Activated CD4-positive, alpha-beta T cell treated with anti-CD3 and anti-CD28 coated beads for 36 hours (primary cell): ENCODE data around the gene CDC42BPB. TPM values are rescaled to one million over a fixed set of nuclear protein-coding genes. Genes with fewer than 3 reads are reported as not detected.

Experiments
- ATAC-seq: fragments of 200-7000 bp; cut with Tn5 transposase; one replicate; pipeline ENCODE4 v1.10.0; 2021; ENCODE audit warnings: mild to moderate bottlenecking, moderate library complexity
- CTCF ChIA-PET: fragments of 350-600 bp; sonication (Branson Sonifier 250); formaldehyde crosslinking; loops from one replicate; lab custom pipeline; 2021; ENCODE audit warnings: antibody characterized with exemption; lab: Charles Lee
- POLR2A ChIA-PET: fragments of 350-600 bp; sonication (Branson Sonifier 250); formaldehyde crosslinking; loops from one replicate; lab custom pipeline; 2021; ENCODE audit warnings: antibody characterized with exemption, inconsistent platforms; lab: Charles Lee
- DNase-seq: peaks from one replicate; pipeline ENCODE4 v3.0.0-alpha.2; 2020
- H3K27ac Mint-ChIP-seq: one replicate; pipeline ENCODE4 v1.8.0; 2021; ENCODE audit warnings: mixed read lengths
- H3K27me3 Mint-ChIP-seq: one replicate; pipeline ENCODE4 v1.8.0; 2021; ENCODE audit warnings: mixed read lengths
- H3K36me3 Mint-ChIP-seq: one replicate; pipeline ENCODE4 v1.8.0; 2021; ENCODE audit warnings: low read depth, mixed read lengths
- H3K4me1 Mint-ChIP-seq: one replicate; pipeline ENCODE4 v1.8.0; 2021; ENCODE audit warnings: mixed read lengths
- H3K4me3 Mint-ChIP-seq: one replicate; pipeline ENCODE4 v1.8.0; 2021; ENCODE audit warnings: mild to moderate bottlenecking, moderate library complexity, mixed read lengths
- H3K9me3 Mint-ChIP-seq: one replicate; pipeline ENCODE4 v1.8.0; 2021; ENCODE audit warnings: low read depth, mixed read lengths
- intact Hi-C, 2 experiments: fragments of 100-400 bp; cut with DNase I in 1 of 2; cut with micrococcal nuclease in 1 of 2; formaldehyde crosslinking; loops; one replicate each; pipeline versions ENCODE4 v1.14.2 to v1.15.1; 2022 to 2024; cut with DNase I, micrococcal nuclease
- total RNA-seq, 2 experiments: library from RNA; stranded (reverse); gene quantifications; one replicate each; pipeline ENCODE4 v1.2.3, GENCODE V29; 2021

CDC42BPB gene
- total RNA-seq, 2 experiments from 2014 or later = 4.0 to 4.4 TPM

GRCh38 chr14:103084021-103084919, 26.9 kb upstream of the CDC42BPB start, which contains the start of gene LBHD2:
TSS of gene LBHD2 (plus strand) at chr14:103084210. CDS start at chr14:103086013, 1,803 bp downstream.
- Mint-ChIP-seq H3K36me3 (no peaks in the 10 kb centered on the region), H3K27me3 (peaks cover 6% of the 10 kb centered on the region), H3K9me3 (no peaks in the 10 kb centered on the region), H3K27ac (no peak within 1 kb of the TSS), H3K4me3 (no peak within 1 kb of the TSS), H3K4me1 (no peaks in the 10 kb centered on the region)
- DNase-seq = no peak
- intact Hi-C loops = no loop called here
- ChIA-PET POLR2A (no interaction called here), CTCF (interaction anchor here (1.3 kb wide), 1 partner anchor 21 kb away, joined by 5 read pairs; no protein-coding TSS in a partner anchor)
- no peak for ATAC-seq

GRCh38 chr14:103081951-103082350, 24.6 kb upstream of the CDC42BPB start:
- intact Hi-C loops = no loop called here

GRCh38 chr14:103078860-103079587, 21.7 kb upstream of the CDC42BPB start:
- H3K4me3 Mint-ChIP-seq = no peak overlapping the region
- no peak overlapping the region for H3K27ac Mint-ChIP-seq
- H3K36me3 Mint-ChIP-seq = no peaks in the 10 kb centered on the region
- H3K4me1 Mint-ChIP-seq = no peaks in the 10 kb centered on the region
- ChIA-PET POLR2A (no interaction called here), CTCF (interaction anchor here (0.6 to 1.6 kb wide), 12 partner anchors 13 to 1830 kb away, joined by 3 to 8 read pairs (median 3); no protein-coding TSS in a partner anchor)
- intact Hi-C loops = loop anchor here (1.0 to 10.0 kb wide), 6 partner anchors 108 to 717 kb away; partner anchors contain the start of genes CINP (in 1 of the 2), CKB (in 1 of the 2), MARK3 (in 1 of the 2) and RCOR1 (in 1 of the 2)
- no peaks in the 10 kb centered on the region for H3K9me3 Mint-ChIP-seq
- peaks cover 4% of the 10 kb centered on the region for H3K27me3 Mint-ChIP-seq
- DNase-seq = no peak
- no peak for ATAC-seq

More at GRCh38 chr14:103081951-103082350, 24.6 kb upstream of the CDC42BPB start:
- Mint-ChIP-seq H3K36me3 (no peaks in the 10 kb centered on the region), H3K27ac (no peak overlapping the region), H3K4me3 (no peak overlapping the region), H3K9me3 (no peaks in the 10 kb centered on the region), H3K4me1 (no peaks in the 10 kb centered on the region), H3K27me3 (peaks cover 6% of the 10 kb centered on the region)
- CTCF ChIA-PET = no interaction called here
- DNase-seq = no peak
- POLR2A ChIA-PET = no interaction called here
- no peak for ATAC-seq

- H3K27ac Mint-ChIP-seq = no peak overlapping the region
- no peaks in the 10 kb centered on the region for H3K9me3 Mint-ChIP-seq
- peak; percentile 85 for ATAC-seq
- peak; percentile 89 for DNase-seq
- ChIA-PET POLR2A (no interaction called here), CTCF (interaction anchor here (0.6 to 1.6 kb wide), 10 partner anchors 14 to 1829 kb away, joined by 3 to 8 read pairs (median 3); no protein-coding TSS in a partner anchor)
- intact Hi-C loops = loop anchor here (1.0 to 10.0 kb wide), 6 partner anchors 109 to 716 kb away; partner anchors contain the start of genes CINP (in 1 of the 2), CKB (in 1 of the 2), MARK3 (in 1 of the 2) and RCOR1 (in 1 of the 2)
- H3K36me3 Mint-ChIP-seq = no peaks in the 10 kb centered on the region
- no peak overlapping the region for H3K4me3 Mint-ChIP-seq
- no peaks in the 10 kb centered on the region for H3K4me1 Mint-ChIP-seq
- H3K27me3 Mint-ChIP-seq = peaks cover 4% of the 10 kb centered on the region
Measured at GRCh38 chr14:103078420-103078749, 21.0 kb upstream of the CDC42BPB start.

- DNase-seq (peak; percentile 32), ATAC-seq (no peak)
- H3K27ac Mint-ChIP-seq = no peak overlapping the region
- ChIA-PET CTCF (interaction anchor here (0.6 to 2.5 kb wide), 10 partner anchors 12 to 381 kb away, joined by 3 to 16 read pairs (median 4); no protein-coding TSS in a partner anchor), POLR2A (interaction anchor here (0.7 kb wide), 1 partner anchor 20 kb away, joined by 3 read pairs; no protein-coding TSS in a partner anchor)
- no peak overlapping the region for H3K4me3 Mint-ChIP-seq
- no peaks in the 10 kb centered on the region for H3K4me1 Mint-ChIP-seq
- no peaks in the 10 kb centered on the region for H3K36me3 Mint-ChIP-seq
- H3K9me3 Mint-ChIP-seq = no peaks in the 10 kb centered on the region
- intact Hi-C loops = loop anchor here (1.0 to 10.0 kb wide), 11 partner anchors 16 to 713 kb away; partner anchors contain the start of genes CDC42BPB (in 1 of the 2), CINP (in 1 of the 2), CKB (in 1 of the 2) and MARK3 (in 1 of the 2)
- peaks cover 5% of the 10 kb centered on the region for H3K27me3 Mint-ChIP-seq
Measured at GRCh38 chr14:103074729-103075367, 17.5 kb upstream of the CDC42BPB start.

GRCh38 chr14:103073876-103074728, 16.8 kb upstream of the CDC42BPB start:
- intact Hi-C loops = loop anchor here in 1 of 2 experiments (2.0 to 10.0 kb wide), 3 partner anchors 67 to 451 kb away; partner anchors contain the start of genes CKB, MARK3 and TRMT61A
- CTCF ChIA-PET = interaction anchor here (0.6 to 2.5 kb wide), 10 partner anchors 11 to 380 kb away, joined by 3 to 16 read pairs (median 4); no protein-coding TSS in a partner anchor

GRCh38 chr14:103073367-103073875, 16.1 kb upstream of the CDC42BPB start:
- H3K27me3 Mint-ChIP-seq = peaks cover 7% of the 10 kb centered on the region
- ATAC-seq (no peak), DNase-seq (no peak)
- no peaks in the 10 kb centered on the region for H3K9me3 Mint-ChIP-seq
- H3K36me3 Mint-ChIP-seq = no peaks in the 10 kb centered on the region
- ChIA-PET CTCF (interaction anchor here (1.0 to 1.8 kb wide), 3 partner anchors 10 to 379 kb away, joined by 3 to 7 read pairs (median 4); no protein-coding TSS in a partner anchor), POLR2A (no interaction called here)
- intact Hi-C loops = loop anchor here in 1 of 2 experiments (10.0 kb wide), 2 partner anchors 311 to 451 kb away; partner anchors contain the start of genes CKB, MARK3 and TRMT61A
- H3K4me1 Mint-ChIP-seq = no peaks in the 10 kb centered on the region
- no peak overlapping the region for H3K27ac Mint-ChIP-seq
- no peak overlapping the region for H3K4me3 Mint-ChIP-seq

More at GRCh38 chr14:103073876-103074728, 16.8 kb upstream of the CDC42BPB start:
- no peak overlapping the region for H3K27ac Mint-ChIP-seq
- no peaks in the 10 kb centered on the region for H3K4me1 Mint-ChIP-seq
- POLR2A ChIA-PET = no interaction called here
- H3K27me3 Mint-ChIP-seq = peaks cover 7% of the 10 kb centered on the region
- ATAC-seq = no peak
- no peak for DNase-seq
- H3K9me3 Mint-ChIP-seq = no peaks in the 10 kb centered on the region
- no peak overlapping the region for H3K4me3 Mint-ChIP-seq
- no peaks in the 10 kb centered on the region for H3K36me3 Mint-ChIP-seq

GRCh38 chr14:103072595-103073366, 15.4 kb upstream of the CDC42BPB start:
- no peak overlapping the region for H3K27ac Mint-ChIP-seq
- no peaks in the 10 kb centered on the region for H3K4me1 Mint-ChIP-seq
- POLR2A ChIA-PET = no interaction called here
- intact Hi-C loops = loop anchor here in 1 of 2 experiments (10.0 kb wide), 2 partner anchors 312 to 452 kb away; partner anchors contain the start of genes CKB, MARK3 and TRMT61A
- CTCF ChIA-PET = no interaction called here
- no peak for ATAC-seq
- H3K36me3 Mint-ChIP-seq = no peaks in the 10 kb centered on the region
- peaks cover 7% of the 10 kb centered on the region for H3K27me3 Mint-ChIP-seq
- no peak for DNase-seq
- no peaks in the 10 kb centered on the region for H3K9me3 Mint-ChIP-seq
- no peak overlapping the region for H3K4me3 Mint-ChIP-seq

- no peaks in the 10 kb centered on the region for H3K4me1 Mint-ChIP-seq
- H3K36me3 Mint-ChIP-seq = no peaks in the 10 kb centered on the region
- ChIA-PET POLR2A (no interaction called here), CTCF (no interaction called here)
- DNase-seq = no peak
- no peaks in the 10 kb centered on the region for H3K9me3 Mint-ChIP-seq
- H3K4me3 Mint-ChIP-seq = no peak overlapping the region
- no peak for ATAC-seq
- H3K27ac Mint-ChIP-seq = no peak overlapping the region
- H3K27me3 Mint-ChIP-seq = peaks cover 7% of the 10 kb centered on the region
- intact Hi-C loops = loop anchor here in 1 of 2 experiments (10.0 kb wide), 2 partner anchors 313 to 453 kb away; partner anchors contain the start of genes CKB, MARK3 and TRMT61A
Measured at GRCh38 chr14:103071544-103072251, 14.3 kb upstream of the CDC42BPB start.
